GM21447 (cell line): ENCODE results near the gene IGSF3.
"Not testable (repeated sequence)": the region's sequence is repeated elsewhere in the genome, so short reads cannot be mapped to it uniquely, and the experiment has no call there.

ENCODE experiments used
- ATAC-seq: cut with Tn5 transposase; IDR thresholded peaks from one replicate; pipeline ENCODE4 v1.9.1; 2021; ENCODE audit not compliant: unreplicated experiment

Gene IGSF3

DNA sequence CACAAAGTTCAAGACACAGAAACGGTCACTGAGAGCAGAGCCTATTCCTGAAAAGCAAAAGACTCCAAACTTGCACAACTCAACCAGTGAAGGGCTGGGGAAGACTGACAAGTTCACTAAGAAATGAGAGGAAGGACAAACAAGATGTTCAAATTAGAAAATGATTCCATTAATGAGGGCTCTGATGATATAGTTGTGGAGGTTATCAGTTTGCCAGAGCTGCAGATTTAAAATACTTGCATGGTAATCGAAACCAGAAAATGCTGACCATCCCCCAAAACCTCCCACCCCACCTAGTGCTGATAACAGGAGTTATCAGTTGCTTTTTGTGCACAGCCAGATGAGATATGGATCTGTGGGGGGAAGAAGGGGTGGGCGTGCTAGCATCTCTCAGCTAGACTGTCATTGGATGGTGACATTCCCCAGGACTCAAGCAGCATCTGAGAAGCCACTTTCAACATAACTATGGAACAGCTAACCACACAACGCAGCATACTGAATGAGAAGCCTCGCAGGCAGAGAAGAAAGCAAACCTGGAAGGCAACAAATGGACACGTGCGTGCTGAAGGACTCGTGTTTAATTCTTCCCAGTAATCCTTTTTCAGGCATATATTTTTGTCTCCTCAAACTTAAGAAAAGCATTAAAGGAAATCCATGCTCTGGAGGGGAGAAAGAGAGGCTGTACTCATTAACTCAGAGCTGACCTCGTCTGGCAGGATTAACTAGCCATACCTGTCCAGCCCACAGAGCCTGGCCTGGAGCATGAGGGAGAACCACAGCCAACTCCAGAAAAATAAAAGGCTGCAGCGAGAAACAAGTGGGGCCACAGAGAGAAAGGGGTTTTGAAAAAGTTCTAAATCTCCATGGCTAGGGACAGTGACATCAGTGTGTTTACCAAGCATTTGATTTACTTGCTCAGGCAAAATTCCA is 35.3 kb downstream of the IGSF3 start:
- not testable (repeated sequence) for ATAC-seq

DNA sequence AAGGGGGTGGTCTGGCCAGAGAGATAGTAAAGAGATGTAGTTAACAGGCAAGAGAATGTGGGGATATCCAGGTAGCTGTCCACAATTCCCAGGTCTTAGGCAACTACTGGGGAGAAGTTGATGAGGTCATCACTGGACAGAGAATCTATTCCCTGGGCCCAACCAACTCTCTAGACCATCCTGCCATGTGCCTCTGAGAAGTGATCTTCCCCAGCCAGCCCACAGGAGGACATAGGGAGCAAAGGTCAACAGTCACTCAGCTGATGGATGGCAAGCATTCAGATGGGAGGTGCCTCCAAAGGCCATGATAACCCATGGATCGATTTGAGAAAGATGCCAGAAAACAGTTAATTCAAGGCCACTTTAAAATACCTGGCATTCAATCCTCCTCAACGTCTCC is 36.0 kb downstream of the IGSF3 start:
- ATAC-seq = not testable (repeated sequence)

DNA sequence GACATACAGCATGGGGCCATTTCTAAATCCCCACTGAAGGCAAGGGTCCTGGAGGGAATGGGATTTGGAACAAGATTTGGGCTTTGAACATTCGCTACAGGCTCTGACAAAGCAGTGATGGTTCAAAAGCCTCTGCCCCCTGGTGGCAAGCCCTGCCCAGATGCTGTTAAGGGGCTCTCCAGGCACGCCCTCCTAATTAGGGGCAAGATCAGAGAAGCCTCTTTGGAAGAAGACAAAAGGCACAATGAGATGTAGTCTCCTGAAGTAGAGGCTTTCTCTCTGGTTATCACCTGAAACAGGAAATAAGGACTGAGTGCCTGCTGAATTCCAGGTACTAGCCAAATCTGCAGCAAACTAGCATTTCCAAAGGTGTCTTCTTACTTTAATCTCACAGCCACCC is 37.5 kb downstream of the IGSF3 start:
- not testable (repeated sequence) for ATAC-seq

DNA sequence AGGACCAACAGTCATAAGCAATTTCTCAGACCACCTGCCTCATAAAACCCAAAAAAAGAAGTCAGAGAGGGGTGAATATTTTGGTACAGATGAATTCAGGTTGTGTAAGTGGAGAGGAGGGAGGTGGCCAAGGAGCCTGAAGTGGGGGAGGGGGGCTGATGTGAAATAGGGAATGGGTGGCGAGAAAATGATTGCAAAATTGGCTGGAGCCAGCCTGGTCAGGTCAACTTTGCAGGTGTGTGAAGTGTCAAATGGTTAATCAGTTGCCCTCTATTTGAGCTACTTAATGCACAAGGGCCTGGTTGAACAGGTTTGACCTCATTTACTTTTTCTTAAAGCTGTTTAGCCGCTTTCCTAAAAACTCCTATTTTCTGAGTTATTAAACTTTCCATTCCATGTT is 38.1 kb downstream of the IGSF3 start:
- not testable (repeated sequence) for ATAC-seq

DNA sequence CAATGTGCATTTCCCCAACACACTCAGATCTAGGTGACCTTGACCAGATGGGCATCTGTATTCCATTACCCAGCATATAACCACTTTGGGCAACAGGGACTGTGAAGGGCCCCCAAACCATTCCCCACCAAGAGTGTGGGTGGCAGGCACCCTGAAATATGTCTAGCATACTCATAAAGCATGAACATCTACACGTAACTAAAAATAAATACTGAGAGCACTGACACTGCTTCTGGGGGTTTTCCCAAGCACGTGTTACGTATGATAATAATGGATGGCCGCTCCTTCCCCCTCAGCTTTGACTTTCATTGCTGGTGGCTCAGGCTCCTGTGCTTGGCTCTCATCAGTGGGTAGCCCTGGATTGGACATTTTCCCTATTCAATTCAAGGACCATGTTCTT is 39.1 kb downstream of the IGSF3 start:
- no peak for ATAC-seq

DNA sequence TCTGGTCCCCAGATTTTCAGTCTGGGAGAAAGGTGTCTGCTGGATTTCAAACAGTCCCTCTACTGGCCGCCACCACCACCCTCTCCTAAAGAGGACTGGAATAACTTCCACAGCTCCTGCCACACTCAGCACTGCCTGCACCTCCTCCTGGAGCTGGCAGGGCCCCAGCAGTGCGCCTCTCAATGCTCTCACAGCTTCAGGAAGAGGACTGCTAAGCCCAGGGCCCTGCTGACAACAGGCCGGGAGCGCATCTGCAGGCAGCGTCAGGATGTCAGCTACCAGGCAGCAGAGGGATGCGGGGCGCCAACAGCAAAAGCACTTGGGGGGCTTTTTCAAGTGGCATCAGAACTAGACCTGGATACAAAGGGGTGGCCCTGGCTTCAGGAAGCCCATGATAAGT is 40.2 kb downstream of the IGSF3 start:
- not testable (repeated sequence) for ATAC-seq

DNA sequence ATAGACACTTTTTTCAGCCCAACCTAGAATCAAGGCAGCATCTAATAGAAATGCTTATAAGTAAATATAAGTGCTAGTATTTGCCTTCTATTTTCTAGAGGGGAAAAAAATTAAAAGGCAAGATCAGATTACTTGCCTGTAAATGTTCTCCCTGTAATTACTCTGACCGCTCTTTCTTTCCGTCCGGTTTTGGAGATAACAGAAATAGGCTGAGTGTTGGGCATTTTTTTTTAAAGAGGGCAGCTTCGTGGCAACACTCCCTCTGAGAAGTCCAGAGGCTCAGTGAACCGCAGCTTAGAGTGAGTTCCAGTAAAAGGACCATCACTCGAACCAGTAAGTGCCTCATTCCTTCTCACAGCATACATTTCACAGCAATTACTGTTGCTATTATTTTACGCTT is 40.6 kb downstream of the IGSF3 start:
- not testable (repeated sequence) for ATAC-seq

DNA sequence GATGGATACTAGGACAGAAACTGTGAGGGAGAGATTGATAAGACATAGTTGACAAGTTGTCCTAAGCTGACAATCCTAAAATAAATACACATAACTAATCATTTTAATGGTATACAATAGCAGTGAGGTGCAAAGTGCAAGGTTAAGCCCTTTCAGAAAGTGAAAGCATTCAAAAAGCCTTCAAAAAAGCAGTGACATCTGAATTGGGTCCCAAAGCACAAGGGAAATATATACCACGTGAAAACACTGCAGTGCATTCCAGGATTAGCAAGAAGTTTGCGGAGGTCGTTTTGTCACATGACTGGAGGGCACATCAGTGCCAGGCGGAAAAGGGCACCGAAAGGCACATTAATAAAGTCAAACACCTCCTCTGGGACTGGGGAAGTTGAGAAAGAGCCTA is 42.4 kb downstream of the IGSF3 start:
- ATAC-seq = not testable (repeated sequence)

DNA sequence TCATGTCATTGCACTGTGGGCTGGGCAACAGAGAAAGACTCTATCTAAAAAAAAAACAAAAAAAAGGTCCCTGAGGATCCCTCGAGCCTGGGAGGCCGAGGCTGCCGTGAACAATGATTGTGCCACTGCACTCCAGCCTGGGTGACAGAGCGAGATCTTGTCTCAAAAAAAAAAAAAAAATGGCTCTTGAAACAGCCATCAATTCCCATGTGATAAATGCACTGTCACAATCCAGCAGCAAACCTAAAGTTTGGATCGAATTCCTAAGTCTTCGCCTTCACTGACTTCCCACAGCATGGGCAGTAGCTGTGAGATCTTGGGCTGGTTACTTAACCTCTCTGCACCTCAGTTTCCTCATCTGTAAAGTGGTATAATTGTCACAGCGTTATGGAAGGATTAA is 43.5 kb downstream of the IGSF3 start:
- ATAC-seq = no peak

DNA sequence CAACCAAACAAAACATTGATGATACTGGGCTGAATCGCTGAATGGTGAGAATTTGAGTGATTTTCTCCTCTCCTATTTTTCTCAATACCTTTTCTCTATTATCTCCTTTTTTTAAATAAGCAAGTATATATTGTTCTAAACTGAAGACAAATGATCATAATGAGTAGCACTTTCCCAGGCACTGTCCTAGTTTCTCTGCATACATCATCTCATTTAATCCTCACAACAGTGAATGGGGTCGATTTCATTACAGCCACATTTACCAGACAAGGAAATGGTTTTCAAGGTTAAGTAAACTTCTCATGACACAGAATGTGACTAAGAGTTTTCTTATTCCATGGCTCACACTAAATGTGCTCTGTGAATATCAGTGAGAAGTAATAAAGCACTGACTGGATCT is 45.0 kb downstream of the IGSF3 start:
- not testable (repeated sequence) for ATAC-seq

DNA sequence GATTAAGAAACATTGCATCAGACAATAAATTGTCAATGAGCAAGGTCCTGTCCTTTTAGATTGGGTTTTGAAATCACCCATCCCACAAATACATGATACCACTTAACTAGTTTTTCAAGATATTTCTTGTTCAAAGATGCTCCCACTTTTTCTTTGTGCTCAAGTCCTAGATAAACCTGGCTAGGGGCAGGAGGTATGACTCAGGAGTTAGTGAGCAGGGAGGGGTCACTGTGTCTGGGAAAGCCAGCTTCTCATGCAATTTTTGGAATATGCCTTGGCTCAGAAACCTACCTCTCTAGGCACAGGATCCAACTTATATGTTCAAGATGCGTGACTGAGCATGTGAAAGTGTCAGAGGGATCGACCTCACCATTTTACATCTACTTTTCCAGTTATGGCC is 45.8 kb downstream of the IGSF3 start:
- not testable (repeated sequence) for ATAC-seq

DNA sequence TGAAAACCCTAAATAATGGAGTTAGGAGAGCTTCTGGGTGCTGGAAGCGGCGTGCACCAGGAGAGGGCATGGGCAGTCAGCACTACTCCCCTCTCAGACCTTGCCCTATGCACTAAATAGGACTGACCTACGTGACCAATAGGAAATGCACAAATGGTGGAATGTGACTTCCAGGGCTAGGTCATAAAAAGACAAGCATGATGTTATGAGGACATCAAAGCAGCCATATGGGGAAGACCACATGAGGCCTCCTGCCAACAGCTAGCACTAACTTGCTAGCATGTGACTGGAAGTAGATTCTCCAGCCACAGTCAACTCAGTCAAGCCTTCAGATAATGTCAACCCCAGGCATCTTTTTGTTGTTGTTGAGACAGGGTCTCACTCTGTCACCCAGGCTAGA is 47.1 kb downstream of the IGSF3 start:
- not testable (repeated sequence) for ATAC-seq

DNA sequence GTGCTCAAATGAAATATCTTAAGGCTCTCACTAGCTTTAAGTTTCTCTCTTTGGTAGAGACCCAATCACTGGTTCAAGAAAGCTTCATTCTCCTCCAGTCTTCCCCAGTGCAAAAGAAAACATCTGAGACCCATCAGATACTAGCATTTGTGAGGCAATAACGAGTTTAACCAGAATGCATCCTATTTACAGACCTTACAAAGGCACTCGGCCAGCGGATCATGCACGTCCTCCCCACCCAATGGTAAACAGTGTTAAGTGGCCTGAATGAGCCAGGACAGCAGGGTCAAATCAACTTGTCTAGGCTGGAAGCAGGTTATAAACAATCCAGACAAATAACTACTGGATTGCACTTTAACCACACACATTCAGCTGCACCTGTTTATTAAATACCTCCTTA is 48.4 kb downstream of the IGSF3 start:
- ATAC-seq = not testable (repeated sequence)

DNA sequence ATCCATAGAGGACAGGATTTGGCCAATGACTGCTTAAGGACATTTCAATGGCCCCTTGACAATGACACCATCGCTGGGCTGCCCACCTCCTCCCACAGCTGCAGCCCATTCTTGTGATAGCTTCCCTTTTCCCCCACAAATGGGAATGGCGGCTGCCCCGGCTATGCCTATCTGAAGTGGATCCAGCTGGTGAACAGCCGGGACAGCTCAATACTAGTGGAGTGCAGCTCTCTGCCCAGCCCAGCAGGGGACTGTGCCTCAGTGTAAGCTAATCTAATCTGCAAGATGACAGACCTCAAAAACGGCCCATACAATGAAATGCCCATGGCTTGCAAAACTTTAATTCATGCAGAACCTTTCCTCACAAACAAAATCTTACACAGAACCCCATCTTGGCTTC is 49.7 kb downstream of the IGSF3 start:
- ATAC-seq = not testable (repeated sequence)

DNA sequence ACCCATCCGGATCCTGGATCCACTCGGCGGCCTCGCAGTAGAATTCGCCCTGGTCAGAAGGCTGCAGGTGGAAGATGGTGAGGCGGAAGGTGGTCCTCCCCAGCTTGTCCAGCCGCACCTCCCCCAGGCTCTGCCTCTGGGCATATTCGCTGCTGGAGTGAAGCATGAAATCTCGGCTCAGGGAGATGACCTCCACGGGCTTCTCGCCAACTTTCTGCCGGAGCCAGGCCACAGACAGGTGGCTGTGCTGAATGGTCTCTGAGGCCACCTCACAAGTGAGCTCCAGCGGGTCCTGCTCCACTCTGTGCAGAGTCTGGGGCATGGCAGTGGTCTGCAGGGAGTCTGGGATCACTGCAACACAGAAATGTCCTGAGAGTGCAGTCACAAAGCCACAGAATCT is 53.7 kb downstream of the IGSF3 start:
- not testable (repeated sequence) for ATAC-seq

DNA sequence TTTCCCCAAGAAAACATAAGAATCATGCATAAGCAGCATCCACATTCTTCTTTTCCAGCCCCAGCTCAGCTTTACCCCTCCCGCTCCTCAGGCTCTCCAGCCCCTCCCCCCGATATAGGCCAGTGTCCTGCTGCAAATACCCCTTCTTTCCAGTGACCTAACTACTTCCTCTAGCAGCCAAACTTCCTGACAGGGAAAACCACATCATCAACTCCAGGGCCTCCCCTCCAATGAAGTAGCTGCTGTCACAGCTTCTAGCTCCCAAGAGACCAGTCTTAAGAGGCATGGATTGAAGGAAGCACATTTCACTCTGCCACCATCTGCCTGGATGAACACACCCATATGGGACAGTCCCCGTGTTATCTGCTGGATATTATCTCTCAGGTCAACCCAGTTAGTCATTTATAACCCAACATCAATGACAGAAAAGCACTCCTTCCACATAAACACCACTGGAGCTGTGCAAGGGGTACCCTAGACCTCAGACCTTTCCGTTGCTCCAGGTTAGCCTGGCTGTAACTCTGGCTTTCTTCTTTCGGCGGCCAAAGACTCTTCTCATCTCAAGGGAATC is 57.6 kb downstream of the IGSF3 start:
- not testable (repeated sequence) for ATAC-seq

DNA sequence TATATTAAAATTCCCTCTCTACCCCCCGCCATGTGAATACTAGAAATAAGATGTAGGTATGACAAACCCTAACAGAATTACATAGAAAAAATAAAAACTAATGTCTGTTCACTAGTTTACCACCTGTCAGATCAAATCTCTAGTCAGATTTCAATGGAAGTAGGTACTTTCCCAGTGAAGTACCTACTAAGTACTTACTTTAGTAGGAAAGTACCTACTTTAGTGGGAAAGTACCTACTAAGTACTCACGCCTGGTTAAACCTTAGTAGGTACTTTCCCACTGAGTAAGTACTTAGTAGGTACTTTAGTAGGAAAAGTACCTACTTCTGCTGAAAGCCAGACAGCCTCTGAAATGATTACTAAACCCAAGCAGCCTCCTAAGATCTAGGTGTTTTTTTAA is 58.7 kb downstream of the IGSF3 start:
- ATAC-seq = not testable (repeated sequence)

DNA sequence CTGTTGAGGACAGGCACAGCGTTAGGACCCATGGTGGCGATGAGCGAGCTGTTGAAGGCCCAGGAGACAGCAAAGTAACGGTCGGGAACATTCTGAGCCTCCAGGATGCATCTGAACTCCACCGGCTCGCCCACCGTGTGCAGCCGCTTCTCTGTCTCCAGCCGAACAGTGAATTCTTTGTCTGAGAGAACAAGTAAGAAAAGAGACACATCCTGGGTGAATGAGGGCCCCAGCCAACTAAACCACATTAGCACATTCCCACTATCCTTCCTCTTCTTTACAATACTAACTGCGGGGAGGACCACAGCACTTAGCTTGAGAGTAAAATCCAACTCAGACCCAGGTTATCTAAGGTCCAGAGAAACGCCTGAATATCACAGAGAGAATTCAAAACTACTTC is 59.4 kb downstream of the IGSF3 start:
- not testable (repeated sequence) for ATAC-seq

DNA sequence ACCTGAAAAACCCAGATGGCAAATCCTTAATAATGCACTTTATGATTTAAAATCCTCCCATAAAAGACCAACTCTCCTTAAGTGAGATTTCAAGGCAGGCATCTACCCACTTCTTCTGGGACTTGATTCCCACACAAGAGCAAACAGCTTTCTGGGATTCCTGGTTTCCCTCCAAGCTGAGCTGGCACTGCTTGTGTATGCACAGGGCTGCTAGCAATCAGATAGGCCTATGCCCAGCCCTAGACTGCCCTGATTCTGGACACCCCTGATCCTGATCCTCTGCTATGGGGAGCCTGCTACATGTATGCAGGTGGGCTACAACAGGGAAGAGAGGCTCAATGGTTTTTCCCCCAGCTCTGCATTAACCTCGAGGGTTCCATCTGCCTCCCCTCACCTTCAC is 60.1 kb downstream of the IGSF3 start:
- not testable (repeated sequence) for ATAC-seq

DNA sequence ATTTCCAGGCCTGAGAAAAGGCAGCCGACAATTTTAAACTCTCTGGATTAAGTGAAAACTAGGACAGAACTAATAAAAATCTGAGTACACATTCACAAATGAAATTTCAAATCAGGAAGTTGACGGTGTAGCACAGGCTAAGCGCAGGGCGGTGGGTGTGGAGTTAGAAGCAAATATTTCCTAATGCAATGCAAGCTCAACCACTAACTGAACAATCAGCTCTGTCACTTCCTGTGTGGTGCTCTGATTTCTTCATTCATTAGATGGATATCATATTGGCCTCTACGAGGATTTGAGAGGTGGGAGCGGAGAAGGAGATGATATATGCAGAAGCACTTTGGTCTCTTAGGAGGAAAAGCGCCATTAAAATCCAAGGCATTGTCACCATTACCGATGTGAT is 61.5 kb downstream of the IGSF3 start:
- not testable (repeated sequence) for ATAC-seq

DNA sequence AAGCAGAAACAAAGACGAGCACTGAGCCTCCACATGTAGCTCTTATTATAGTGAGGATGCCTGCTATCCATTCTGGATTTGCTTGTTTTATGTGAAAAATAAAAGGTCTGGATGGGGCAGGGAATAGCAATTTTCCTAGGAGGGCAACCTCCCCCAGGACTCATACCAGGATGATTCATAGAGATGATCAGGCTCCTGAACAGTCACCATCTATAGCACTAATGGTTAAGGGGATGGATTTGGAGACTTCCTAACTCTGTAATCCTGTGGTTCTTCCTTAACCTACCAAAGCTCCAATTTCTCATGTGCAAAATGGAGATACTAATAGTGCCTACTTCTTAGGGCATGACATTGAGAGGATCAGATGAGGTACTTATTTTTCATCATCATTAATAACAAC is 62.2 kb downstream of the IGSF3 start:
- no peak for ATAC-seq

DNA sequence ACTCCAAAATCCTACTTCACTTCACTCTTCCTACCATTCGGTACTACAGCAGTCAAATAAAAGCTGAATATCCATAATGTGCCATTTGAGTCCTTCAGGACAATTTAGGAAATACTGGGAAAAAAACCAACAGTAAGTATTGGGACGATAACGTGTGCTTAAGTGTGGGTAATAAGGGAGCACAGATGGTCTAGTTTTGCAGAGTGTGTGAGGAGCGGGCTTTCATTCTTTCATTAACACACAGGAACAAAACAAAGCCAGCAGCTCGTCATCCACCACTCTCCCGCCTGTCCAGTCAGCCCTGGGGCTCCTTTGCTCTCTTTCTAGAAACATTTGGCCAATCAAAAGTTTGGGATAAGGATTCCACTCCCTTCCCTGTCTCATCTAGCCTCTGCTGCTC is 63.1 kb downstream of the IGSF3 start:
- ATAC-seq = not testable (repeated sequence)
